ENCODE measurements around the gene IGFBPL1. TPM values are rescaled to one million over a fixed set of nuclear protein-coding genes. Genes with fewer than 3 reads are reported as not detected.

The IGFBPL1 gene
- total and polyA plus RNA-seq, 4 donors: 0.23 to 2.4 (median 0.95) TPM

- ATAC-seq (ENCODE audit: insufficient read depth, low FRiP score): no peak
- 85 to 87% methylated on average over 2 of the region's 2 CpGs for WGBS, 2 donors
These were observed 52.8 kb downstream of the IGFBPL1 start for GRCh38 chr9:38371495-38371894.

GRCh38 chr9:38370176-38370575 lies 54.1 kb downstream of the IGFBPL1 start:
- TF ChIP-seq CTCF (IDR thresholded peaks at IDR 0.05; ENCODE audit: control extremely low read depth, extremely low read depth): no peak
- DNase-seq (peak in 1 of 3 donors; percentile 1), ATAC-seq (ENCODE audit: insufficient read depth, low FRiP score) (no peak)
- no peak overlapping the region for H3K9ac ChIP-seq (ENCODE audit: insufficient read depth in 1 of 2, low read length in 2 of 2)
- no peaks in the 10 kb centered on the region for H3K4me1 ChIP-seq (ENCODE audit: control insufficient read depth in 5 of 5, insufficient read depth in 5 of 5, low read length in 5 of 5)
- WGBS, 2 donors: 51 to 54% methylated on average over 4 of the region's 4 CpGs
- H3K27ac ChIP-seq (ENCODE audit: low read depth in 1 of 2, low read length in 1 of 2): no peak overlapping the region
- H3K36me3 ChIP-seq (ENCODE audit: control insufficient read depth in 4 of 4, insufficient read depth in 4 of 4, low read length in 4 of 4): no peaks in the 10 kb centered on the region
- H3K9me3 ChIP-seq (ENCODE audit: control insufficient read depth in 4 of 4, insufficient read depth in 3 of 4, low read length in 3 of 4): peaks cover 0 to 1% (median 0%) of the 10 kb centered on the region in 4 donors
- H3K4me3 ChIP-seq: no peak overlapping the region
- H3K27me3 ChIP-seq (ENCODE audit: control insufficient read depth in 3 of 3, insufficient read depth in 3 of 3, low read length in 2 of 3): no peaks in the 10 kb centered on the region

More at GRCh38 chr9:38371495-38371894, 52.8 kb downstream of the IGFBPL1 start:
- no peak overlapping the region for H3K9ac ChIP-seq (ENCODE audit: insufficient read depth in 1 of 2, low read length in 2 of 2)
- peaks cover 0 to 2% (median 0%) of the 10 kb centered on the region in 4 donors for H3K9me3 ChIP-seq (ENCODE audit: control insufficient read depth in 4 of 4, insufficient read depth in 3 of 4, low read length in 3 of 4)
- no peaks in the 10 kb centered on the region for H3K36me3 ChIP-seq (ENCODE audit: control insufficient read depth in 4 of 4, insufficient read depth in 4 of 4, low read length in 4 of 4)
- H3K27me3 ChIP-seq (ENCODE audit: control insufficient read depth in 3 of 3, insufficient read depth in 3 of 3, low read length in 2 of 3): no peaks in the 10 kb centered on the region
- H3K4me1 ChIP-seq (ENCODE audit: control insufficient read depth in 5 of 5, insufficient read depth in 5 of 5, low read length in 5 of 5): peaks cover 0 to under 1% (median 0%) of the 10 kb centered on the region in 5 donors
- no peak overlapping the region for H3K4me3 ChIP-seq
- no peak overlapping the region for H3K27ac ChIP-seq (ENCODE audit: low read depth in 1 of 2, low read length in 1 of 2)
- peak in 2 of 3 donors; percentile 15 to 45 for DNase-seq
- TF ChIP-seq CTCF (IDR thresholded peaks at IDR 0.05; ENCODE audit: control extremely low read depth, extremely low read depth): no peak

- WGBS, 2 donors: 70 to 89% methylated on average over 2 of the region's 2 CpGs
These were observed 55.5 kb downstream of the IGFBPL1 start for GRCh38 chr9:38368731-38369130.

More at GRCh38 chr9:38368731-38369130, 55.5 kb downstream of the IGFBPL1 start:
- DNase-seq: peak in 1 of 3 donors; percentile 1
- no peak for ATAC-seq (ENCODE audit: insufficient read depth, low FRiP score)
- Histone ChIP-seq H3K4me1 (ENCODE audit: control insufficient read depth in 5 of 5, insufficient read depth in 5 of 5, low read length in 5 of 5) (no peaks in the 10 kb centered on the region), H3K9ac (ENCODE audit: insufficient read depth in 1 of 2, low read length in 2 of 2) (no peak overlapping the region), H3K27me3 (ENCODE audit: control insufficient read depth in 3 of 3, insufficient read depth in 3 of 3, low read length in 2 of 3) (no peaks in the 10 kb centered on the region), H3K4me3 (no peak overlapping the region), H3K27ac (ENCODE audit: low read depth in 1 of 2, low read length in 1 of 2) (no peak overlapping the region), H3K36me3 (ENCODE audit: control insufficient read depth in 4 of 4, insufficient read depth in 4 of 4, low read length in 4 of 4) (no peaks in the 10 kb centered on the region), H3K9me3 (ENCODE audit: control insufficient read depth in 4 of 4, insufficient read depth in 3 of 4, low read length in 3 of 4) (peaks cover 0 to 1% (median 0%) of the 10 kb centered on the region in 4 donors)
- TF ChIP-seq CTCF (IDR thresholded peaks at IDR 0.05; ENCODE audit: control extremely low read depth, extremely low read depth): no peak
